SKM-1 (cell line): ENCODE measurements around the gene C6orf52.
"Not testable (repeated sequence)": the region's sequence is repeated elsewhere in the genome, so short reads cannot be mapped to it uniquely, and the experiment has no call there.

Experiments used
- DNase-seq: peaks from one replicate; lab custom pipeline; 2025; ENCODE audit not compliant: unreplicated experiment; lab: John Stamatoyannopoulos, UW

Gene C6orf52

GRCh38 chr6:10694302-10695085 is at the start of gene C6orf52, which contains the start of gene PAK1IP1:
Gene C6orf52 (minus strand): TSS chr6:10694616. CDS start chr6:10687550, 7,066 bp downstream.
Gene PAK1IP1 (plus strand): TSS chr6:10694972. CDS start chr6:10694986, 14 bp downstream.
- DNase-seq, result peak; percentile 93

GRCh38 chr6:10743515-10743914 is 49.1 kb upstream of the C6orf52 start:
- DNase-seq, result no peak

- DNase-seq, result no peak
Observed at GRCh38 chr6:10742251-10742650, 47.8 kb upstream of the C6orf52 start.

GRCh38 chr6:10741643-10742042 is 47.2 kb upstream of the C6orf52 start:
- DNase-seq, result not testable (repeated sequence)

GRCh38 chr6:10740061-10740460 is 45.6 kb upstream of the C6orf52 start:
- DNase-seq, result no peak

GRCh38 chr6:10736731-10737130 is 42.3 kb upstream of the C6orf52 start:
- DNase-seq, result no peak

- DNase-seq, result no peak
Observed at GRCh38 chr6:10733863-10734262, 39.4 kb upstream of the C6orf52 start.

GRCh38 chr6:10733151-10733715 is 38.8 kb upstream of the C6orf52 start:
- no peak for DNase-seq

- peak; percentile 71 for DNase-seq
Observed at GRCh38 chr6:10730254-10730653, 35.8 kb upstream of the C6orf52 start.

GRCh38 chr6:10725716-10726115 is 31.3 kb upstream of the C6orf52 start:
- no peak for DNase-seq

GRCh38 chr6:10725044-10725443 is 30.6 kb upstream of the C6orf52 start:
- DNase-seq, result no peak

- DNase-seq, result no peak
Observed at GRCh38 chr6:10723567-10723881, 29.1 kb upstream of the C6orf52 start.

- peak; percentile 90 for DNase-seq
Observed at GRCh38 chr6:10722820-10723566, 28.6 kb upstream of the C6orf52 start, which contains the start of gene TMEM14C. Gene TMEM14C (plus strand): TSS chr6:10723070. CDS start chr6:10724614, 1,544 bp downstream.

GRCh38 chr6:10722570-10722819 is 28.1 kb upstream of the C6orf52 start:
- no peak for DNase-seq

GRCh38 chr6:10721850-10722569 is 27.6 kb upstream of the C6orf52 start:
- no peak for DNase-seq

- DNase-seq, result not testable (repeated sequence)
Observed at GRCh38 chr6:10720960-10721849, 26.8 kb upstream of the C6orf52 start.

GRCh38 chr6:10720265-10720959 is 26.0 kb upstream of the C6orf52 start:
- no peak for DNase-seq

GRCh38 chr6:10719964-10720264 is 25.5 kb upstream of the C6orf52 start:
- DNase-seq, result no peak

GRCh38 chr6:10719296-10719963 is 25.0 kb upstream of the C6orf52 start:
- DNase-seq, result no peak

- no peak for DNase-seq
Observed at GRCh38 chr6:10713962-10714361, 19.5 kb upstream of the C6orf52 start.
